Nephron (organoid): Measurements from ENCODE around the gene GYS2.

ENCODE experiments used
- H3K27ac Mint-ChIP-seq, 3 experiments: 2 replicates each; pipeline ENCODE4 v1.8.0; 2020; ENCODE audit warnings: mixed read lengths in 3 of 3, mild to moderate bottlenecking in 2 of 3, moderate library complexity in 1 of 3
- H3K27me3 Mint-ChIP-seq: 2 replicates; pipeline ENCODE4 v1.8.0; 2021; ENCODE audit warnings: low read depth, mild to moderate bottlenecking, moderate library complexity, mixed read lengths
- H3K36me3 Mint-ChIP-seq: 2 replicates; pipeline ENCODE4 v1.8.0; 2020; ENCODE audit warnings: low read depth, mixed read lengths
- H3K4me1 Mint-ChIP-seq: 2 replicates; pipeline ENCODE4 v1.8.0; 2020; ENCODE audit warnings: mixed read lengths
- H3K4me3 Mint-ChIP-seq, 3 experiments: 2 replicates each; pipeline ENCODE4 v1.8.0; 2020; ENCODE audit warnings: mild to moderate bottlenecking in 3 of 3, mixed read lengths in 3 of 3, moderate library complexity in 2 of 3
- H3K9me3 Mint-ChIP-seq: 2 replicates; pipeline ENCODE4 v1.8.0; 2020; ENCODE audit warnings: mixed read lengths
- CTCF ChIP-seq, 3 experiments: fragments of 200-600 bp; sonication (generic); IDR thresholded peaks; one replicate each; pipeline ENCODE4 v1.5.0; 2021; ENCODE audit warnings: antibody characterized with exemption in 3 of 3; ENCODE audit not compliant: unreplicated experiment in 3 of 3

Gene GYS2

GRCh38 chr12:21631367-21631766 lies 26.7 kb upstream of the GYS2 start:
- Mint-ChIP-seq H3K27me3 (no peaks in the 10 kb centered on the region), H3K4me1 (no peaks in the 10 kb centered on the region), H3K27ac (no peak overlapping the region), H3K4me3 (no peak overlapping the region), H3K36me3 (peaks cover 42% of the 10 kb centered on the region), H3K9me3 (peaks cover 4% of the 10 kb centered on the region)
- no peak for TF ChIP-seq CTCF (IDR thresholded peaks at IDR 0.05; ENCODE audit: unreplicated experiment in 3 of 3)

- no peak overlapping the region for H3K4me3 Mint-ChIP-seq
- H3K9me3 Mint-ChIP-seq = peaks cover 14% of the 10 kb centered on the region
- H3K27me3 Mint-ChIP-seq = peaks cover 7% of the 10 kb centered on the region
- peaks cover 16% of the 10 kb centered on the region for H3K36me3 Mint-ChIP-seq
- TF ChIP-seq CTCF (IDR thresholded peaks at IDR 0.05; ENCODE audit: unreplicated experiment in 3 of 3) = no peak
- no peaks in the 10 kb centered on the region for H3K4me1 Mint-ChIP-seq
- no peak overlapping the region for H3K27ac Mint-ChIP-seq
These were observed 23.3 kb upstream of the GYS2 start for GRCh38 chr12:21627924-21628323.

- Mint-ChIP-seq H3K36me3 (no peaks in the 10 kb centered on the region), H3K4me1 (no peaks in the 10 kb centered on the region), H3K27me3 (peaks cover 4% of the 10 kb centered on the region), H3K9me3 (peaks cover 2% of the 10 kb centered on the region), H3K27ac (no peak overlapping the region), H3K4me3 (no peak overlapping the region)
- no peak for TF ChIP-seq CTCF (IDR thresholded peaks at IDR 0.05; ENCODE audit: unreplicated experiment in 3 of 3)
These were observed 13.9 kb upstream of the GYS2 start for GRCh38 chr12:21618566-21618965.

- TF ChIP-seq CTCF (IDR thresholded peaks at IDR 0.05; ENCODE audit: unreplicated experiment in 3 of 3) = no peak
- Mint-ChIP-seq H3K27ac (no peak overlapping the region), H3K9me3 (no peaks in the 10 kb centered on the region), H3K4me1 (no peaks in the 10 kb centered on the region), H3K4me3 (no peak overlapping the region), H3K36me3 (no peaks in the 10 kb centered on the region), H3K27me3 (peaks cover 4% of the 10 kb centered on the region)
These were observed 12.4 kb upstream of the GYS2 start for GRCh38 chr12:21617030-21617429.

- Mint-ChIP-seq H3K27me3 (peaks cover 4% of the 10 kb centered on the region), H3K4me1 (no peaks in the 10 kb centered on the region), H3K36me3 (no peaks in the 10 kb centered on the region), H3K4me3 (no peak overlapping the region), H3K9me3 (no peaks in the 10 kb centered on the region), H3K27ac (no peak overlapping the region)
- TF ChIP-seq CTCF (IDR thresholded peaks at IDR 0.05; ENCODE audit: unreplicated experiment in 3 of 3) = no peak
These were observed 10.8 kb upstream of the GYS2 start for GRCh38 chr12:21615431-21615830.

GRCh38 chr12:21614506-21614905 lies 9.9 kb upstream of the GYS2 start:
- Mint-ChIP-seq H3K4me1 (no peaks in the 10 kb centered on the region), H3K27me3 (peaks cover 4% of the 10 kb centered on the region), H3K27ac (no peak overlapping the region), H3K4me3 (no peak overlapping the region), H3K9me3 (no peaks in the 10 kb centered on the region), H3K36me3 (no peaks in the 10 kb centered on the region)
- TF ChIP-seq CTCF (IDR thresholded peaks at IDR 0.05; ENCODE audit: unreplicated experiment in 3 of 3) = no peak
